ENCODE data around the gene LMAN2L. TPM values are rescaled to one million over a fixed set of nuclear protein-coding genes. Genes with fewer than 3 reads are reported as not detected.

The LMAN2L gene
- total RNA-seq, 1 experiment from 2014 or later = 15.6 TPM

DNA sequence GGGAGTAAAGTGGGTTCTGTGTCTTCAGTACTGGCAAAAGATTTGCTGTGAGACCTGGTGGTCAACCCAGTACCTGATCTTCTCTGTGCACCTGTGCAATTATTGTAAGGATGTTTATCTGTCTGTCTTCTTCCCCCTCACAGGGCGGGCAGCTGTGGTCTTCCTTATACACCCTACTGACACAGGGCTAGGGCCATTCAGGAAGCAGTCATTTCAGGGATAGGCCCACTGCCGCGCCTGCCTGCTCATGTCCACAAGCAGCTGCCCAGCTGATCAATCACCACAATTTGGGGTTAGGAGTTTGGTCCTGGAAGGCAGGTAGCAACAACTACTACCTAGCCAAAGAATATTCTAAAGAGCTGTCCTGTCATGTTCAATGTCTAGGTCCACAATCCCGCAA, 19.7 kb upstream of the LMAN2L start:
- DNase-seq = no peak
- H3K4me1 ChIP-seq (replicated peaks; ENCODE audit: insufficient read depth) = peaks cover 39% of the 10 kb centered on the region
- H4K20me1 ChIP-seq (ENCODE audit: insufficient read depth) = no peaks in the 10 kb centered on the region
- TF ChIP-seq, protein P1, sequence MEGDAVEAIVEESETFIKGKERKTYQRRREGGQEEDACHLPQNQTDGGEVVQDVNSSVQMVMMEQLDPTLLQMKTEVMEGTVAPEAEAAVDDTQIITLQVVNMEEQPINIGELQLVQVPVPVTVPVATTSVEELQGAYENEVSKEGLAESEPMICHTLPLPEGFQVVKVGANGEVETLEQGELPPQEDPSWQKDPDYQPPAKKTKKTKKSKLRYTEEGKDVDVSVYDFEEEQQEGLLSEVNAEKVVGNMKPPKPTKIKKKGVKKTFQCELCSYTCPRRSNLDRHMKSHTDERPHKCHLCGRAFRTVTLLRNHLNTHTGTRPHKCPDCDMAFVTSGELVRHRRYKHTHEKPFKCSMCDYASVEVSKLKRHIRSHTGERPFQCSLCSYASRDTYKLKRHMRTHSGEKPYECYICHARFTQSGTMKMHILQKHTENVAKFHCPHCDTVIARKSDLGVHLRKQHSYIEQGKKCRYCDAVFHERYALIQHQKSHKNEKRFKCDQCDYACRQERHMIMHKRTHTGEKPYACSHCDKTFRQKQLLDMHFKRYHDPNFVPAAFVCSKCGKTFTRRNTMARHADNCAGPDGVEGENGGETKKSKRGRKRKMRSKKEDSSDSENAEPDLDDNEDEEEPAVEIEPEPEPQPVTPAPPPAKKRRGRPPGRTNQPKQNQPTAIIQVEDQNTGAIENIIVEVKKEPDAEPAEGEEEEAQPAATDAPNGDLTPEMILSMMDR (conservative IDR thresholded peaks at IDR 0.05) = no peak
- TF ChIP-seq EZH2 (IDR thresholded peaks at IDR 0.05; ENCODE audit: low read depth) = no peak
- H3K9me3 ChIP-seq (ENCODE audit: insufficient read depth, low read depth) = no peaks in the 10 kb centered on the region
- H3K27me3 ChIP-seq (ENCODE audit: insufficient read depth, low read depth) = no peaks in the 10 kb centered on the region
- H3K79me2 ChIP-seq (ENCODE audit: low read depth) = peaks cover 36% of the 10 kb centered on the region
- H3K4me3 ChIP-seq = no peak overlapping the region
- no peak overlapping the region for H3K27ac ChIP-seq
- CTCF ChIA-PET = interaction anchor here (0.6 kb wide), 1 partner anchor 37 kb away, joined by 11 read pairs; no protein-coding TSS in a partner anchor
- POLR2A ChIA-PET (ENCODE audit: unreplicated experiment) = no interaction called here
- no peaks in the 10 kb centered on the region for H3K36me3 ChIP-seq (ENCODE audit: low read depth)
- H3F3A ChIP-seq (ENCODE audit: insufficient read depth, low read depth) = peaks cover 47% of the 10 kb centered on the region
- intact Hi-C loops (cut with micrococcal nuclease; ENCODE audit: unreplicated experiment) = no loop called here
- BruUV-seq (replicated peaks) = no TSS peak
- no peak overlapping the region for H3K4me2 ChIP-seq
- H3K9me2 ChIP-seq (ENCODE audit: insufficient read depth) = no peaks in the 10 kb centered on the region
- no peak overlapping the region for H2AFZ ChIP-seq

DNA sequence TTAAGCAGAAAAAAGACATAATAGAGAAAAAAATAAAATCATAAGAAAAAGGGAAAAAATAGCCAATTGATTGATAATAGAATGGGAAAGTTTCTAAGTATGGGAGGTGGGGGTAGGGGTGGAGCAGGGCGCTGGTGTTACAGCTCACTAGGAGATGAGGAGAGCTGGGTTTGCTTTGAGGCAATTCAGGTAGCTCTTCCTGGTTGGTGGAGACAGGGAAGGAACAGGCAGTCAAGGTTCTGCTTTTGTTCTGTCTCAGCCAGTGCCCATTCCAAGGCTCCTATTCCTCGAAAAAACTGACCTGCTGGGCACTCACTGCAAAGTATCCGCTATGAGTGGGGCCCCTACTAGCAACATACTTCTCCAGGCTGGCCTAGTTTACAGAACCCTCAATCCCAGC, 19.1 kb upstream of the LMAN2L start:
- H3K9me2 ChIP-seq (ENCODE audit: insufficient read depth) = no peaks in the 10 kb centered on the region
- H2AFZ ChIP-seq = no peak overlapping the region
- H3K4me3 ChIP-seq = no peak overlapping the region
- no peaks in the 10 kb centered on the region for H3K27me3 ChIP-seq (ENCODE audit: insufficient read depth, low read depth)
- H3K36me3 ChIP-seq (ENCODE audit: low read depth) = no peaks in the 10 kb centered on the region
- no TSS peak for BruUV-seq (replicated peaks)
- no peak overlapping the region for H3K27ac ChIP-seq
- H4K20me1 ChIP-seq (ENCODE audit: insufficient read depth) = no peaks in the 10 kb centered on the region
- H3K79me2 ChIP-seq (ENCODE audit: low read depth) = peaks cover 30% of the 10 kb centered on the region
- peaks cover 36% of the 10 kb centered on the region for H3K4me1 ChIP-seq (replicated peaks; ENCODE audit: insufficient read depth)
- TF ChIP-seq, protein P1 (conservative IDR thresholded peaks at IDR 0.05) = no peak
- no peaks in the 10 kb centered on the region for H3K9me3 ChIP-seq (ENCODE audit: insufficient read depth, low read depth)
- CTCF ChIA-PET = interaction anchor here (0.6 kb wide), 1 partner anchor 37 kb away, joined by 11 read pairs; no protein-coding TSS in a partner anchor
- DNase-seq = peak in 1 of 2 experiments; percentile 9
- peaks cover 47% of the 10 kb centered on the region for H3F3A ChIP-seq (ENCODE audit: insufficient read depth, low read depth)
- intact Hi-C loops (cut with micrococcal nuclease; ENCODE audit: unreplicated experiment) = no loop called here
- POLR2A ChIA-PET (ENCODE audit: unreplicated experiment) = no interaction called here
- H3K4me2 ChIP-seq = no peak overlapping the region

DNA sequence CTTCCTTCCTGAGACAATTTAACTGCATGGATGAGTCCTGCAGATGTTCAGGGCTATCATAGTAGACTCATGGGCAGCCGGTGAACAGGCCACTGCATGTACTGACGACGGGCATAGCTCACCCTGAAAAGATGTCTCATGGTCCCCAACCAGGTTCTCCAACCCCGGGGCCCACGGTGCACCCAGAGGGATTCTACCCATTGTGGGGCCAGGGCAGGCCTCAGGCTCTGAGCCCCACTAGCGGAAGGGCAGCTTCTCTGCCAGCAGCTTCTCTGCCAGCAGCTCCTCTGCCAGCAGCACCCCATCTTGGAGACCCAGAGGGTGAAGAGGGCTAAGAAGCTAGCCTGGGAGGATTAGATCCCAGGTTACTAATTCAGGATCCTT, 17.6 kb upstream of the LMAN2L start:
- no TSS peak for BruUV-seq (replicated peaks)
- intact Hi-C loops (cut with micrococcal nuclease; ENCODE audit: unreplicated experiment) = no loop called here
- peak in 1 of 2 experiments; percentile 12 for DNase-seq
- no peaks in the 10 kb centered on the region for H4K20me1 ChIP-seq (ENCODE audit: insufficient read depth)
- CTCF ChIA-PET = no interaction called here
- no peaks in the 10 kb centered on the region for H3K9me3 ChIP-seq (ENCODE audit: insufficient read depth, low read depth)
- H3K4me1 ChIP-seq (replicated peaks; ENCODE audit: insufficient read depth) = peaks cover 30% of the 10 kb centered on the region
- H3K36me3 ChIP-seq (ENCODE audit: low read depth) = no peaks in the 10 kb centered on the region
- no peaks in the 10 kb centered on the region for H3K9me2 ChIP-seq (ENCODE audit: insufficient read depth)
- H2AFZ ChIP-seq = no peak overlapping the region
- no peak overlapping the region for H3K4me2 ChIP-seq
- no peaks in the 10 kb centered on the region for H3K27me3 ChIP-seq (ENCODE audit: insufficient read depth, low read depth)
- TF ChIP-seq EZH2 (IDR thresholded peaks at IDR 0.05; ENCODE audit: low read depth) = no peak
- TF ChIP-seq, protein P1 (conservative IDR thresholded peaks at IDR 0.05) = no peak
- POLR2A ChIA-PET (ENCODE audit: unreplicated experiment) = no interaction called here
- peaks cover 42% of the 10 kb centered on the region for H3F3A ChIP-seq (ENCODE audit: insufficient read depth, low read depth)
- H3K4me3 ChIP-seq = no peak overlapping the region
- H3K79me2 ChIP-seq (ENCODE audit: low read depth) = peaks cover 15% of the 10 kb centered on the region
- H3K27ac ChIP-seq = no peak overlapping the region
